GM21825 (cell line): ENCODE measurements around the gene PLB1.
A peak's percentile ranks its signal among the peaks of the same experiment; 100 is the strongest.

Experiments
- ATAC-seq: cut with Tn5 transposase; IDR thresholded peaks from one replicate; pipeline ENCODE4 v1.9.1; 2021; ENCODE audit warnings: mild to moderate bottlenecking, moderate library complexity; ENCODE audit not compliant: unreplicated experiment

Gene PLB1

GRCh38 chr2:28563869-28564268 lies 68.0 kb downstream of the PLB1 start:
- ATAC-seq: no peak

GRCh38 chr2:28564346-28564745 lies 68.5 kb downstream of the PLB1 start:
- ATAC-seq: no peak

- no peak for ATAC-seq
Observed at GRCh38 chr2:28565033-28565432, 69.2 kb downstream of the PLB1 start.

- no peak for ATAC-seq
Observed at GRCh38 chr2:28565720-28566295, 69.9 kb downstream of the PLB1 start.

GRCh38 chr2:28566521-28567041 lies 70.7 kb downstream of the PLB1 start:
- peak; percentile 95 for ATAC-seq

GRCh38 chr2:28567061-28567471 lies 71.2 kb downstream of the PLB1 start:
- no peak for ATAC-seq

GRCh38 chr2:28568036-28568435 lies 72.2 kb downstream of the PLB1 start:
- no peak for ATAC-seq

- ATAC-seq: no peak
Observed at GRCh38 chr2:28568533-28568932, 72.7 kb downstream of the PLB1 start.

GRCh38 chr2:28570431-28570830 lies 74.6 kb downstream of the PLB1 start:
- no peak for ATAC-seq

GRCh38 chr2:28576714-28577113 lies 80.9 kb downstream of the PLB1 start:
- ATAC-seq: no peak

GRCh38 chr2:28577791-28578680 lies 82.2 kb downstream of the PLB1 start:
- no peak for ATAC-seq

- ATAC-seq: no peak
Observed at GRCh38 chr2:28578774-28579173, 82.9 kb downstream of the PLB1 start.

- ATAC-seq: no peak
Observed at GRCh38 chr2:28579606-28580005, 83.7 kb downstream of the PLB1 start.

GRCh38 chr2:28580078-28580477 lies 84.2 kb downstream of the PLB1 start:
- ATAC-seq: no peak

- ATAC-seq: no peak
Observed at GRCh38 chr2:28581312-28581711, 85.5 kb downstream of the PLB1 start.

GRCh38 chr2:28582152-28582551 lies 86.3 kb downstream of the PLB1 start:
- no peak for ATAC-seq

- ATAC-seq: no peak
Observed at GRCh38 chr2:28582595-28582994, 86.7 kb downstream of the PLB1 start.

- no peak for ATAC-seq
Observed at GRCh38 chr2:28583899-28584553, 88.2 kb downstream of the PLB1 start.

- no peak for ATAC-seq
Observed at GRCh38 chr2:28586867-28587266, 91.0 kb downstream of the PLB1 start.

- no peak for ATAC-seq
Observed at GRCh38 chr2:28587526-28588291, 91.8 kb downstream of the PLB1 start.

GRCh38 chr2:28588292-28588670 lies 92.4 kb downstream of the PLB1 start:
- no peak for ATAC-seq
